Measurements from ENCODE around the gene KIF1A.
"Not testable (repeated sequence)": the region's sequence is repeated elsewhere in the genome, so short reads cannot be mapped to it uniquely, and the experiment has no call there.

Gene KIF1A

GRCh38 chr2:240687045-240687740 lies 132.8 kb downstream of the KIF1A start:
- no peak for DNase-seq (ENCODE audit: low read depth in 3 of 3)

- no peak for DNase-seq (ENCODE audit: low read depth in 3 of 3)
These were observed 133.6 kb downstream of the KIF1A start for GRCh38 chr2:240686460-240686859.

GRCh38 chr2:240685771-240686371 lies 134.1 kb downstream of the KIF1A start:
- DNase-seq (ENCODE audit: low read depth in 3 of 3): no peak

- DNase-seq (ENCODE audit: low read depth in 3 of 3): not testable (repeated sequence)
These were observed 135.9 kb downstream of the KIF1A start for GRCh38 chr2:240683980-240684728.

- DNase-seq (ENCODE audit: low read depth in 3 of 3): not testable (repeated sequence)
These were observed 136.6 kb downstream of the KIF1A start for GRCh38 chr2:240683329-240683979.

GRCh38 chr2:240682431-240683224 lies 137.4 kb downstream of the KIF1A start, which contains the start of gene AQP12B:
AQP12B (minus strand) TSS chr2:240682885; CDS start chr2:240682837, 48 bp downstream.
- DNase-seq (ENCODE audit: low read depth in 3 of 3): not testable (repeated sequence)

- not testable (repeated sequence) for DNase-seq (ENCODE audit: low read depth in 3 of 3)
These were observed 139.8 kb downstream of the KIF1A start for GRCh38 chr2:240680185-240680584.

GRCh38 chr2:240678909-240679308 lies 141.1 kb downstream of the KIF1A start:
- not testable (repeated sequence) for DNase-seq (ENCODE audit: low read depth in 3 of 3)

GRCh38 chr2:240678043-240678442 lies 142.0 kb downstream of the KIF1A start:
- not testable (repeated sequence) for DNase-seq (ENCODE audit: low read depth in 3 of 3)

GRCh38 chr2:240675345-240675744 lies 144.7 kb downstream of the KIF1A start:
- not testable (repeated sequence) for DNase-seq (ENCODE audit: low read depth in 3 of 3)

- DNase-seq (ENCODE audit: low read depth in 3 of 3): not testable (repeated sequence)
These were observed 145.4 kb downstream of the KIF1A start for GRCh38 chr2:240674461-240675184.

GRCh38 chr2:240672701-240673190 lies 147.3 kb downstream of the KIF1A start:
- DNase-seq (ENCODE audit: low read depth in 3 of 3): no peak

GRCh38 chr2:240672076-240672700 lies 147.8 kb downstream of the KIF1A start:
- DNase-seq (ENCODE audit: low read depth in 3 of 3): no peak

- no peak for DNase-seq (ENCODE audit: low read depth in 3 of 3)
These were observed 149.1 kb downstream of the KIF1A start for GRCh38 chr2:240670950-240671349.

- no peak for DNase-seq (ENCODE audit: low read depth in 3 of 3)
These were observed 149.6 kb downstream of the KIF1A start for GRCh38 chr2:240670402-240670801.

- no peak for DNase-seq (ENCODE audit: low read depth in 3 of 3)
These were observed 155.4 kb downstream of the KIF1A start for GRCh38 chr2:240664622-240665021.

All from stimulated activated CD4-positive, alpha-beta T cell treated with anti-CD3 and anti-CD28 coated beads, TNF-alpha, amount 100 ng/mL, for 4 hours (primary cell).